Chondrocyte (in vitro differentiated cells): ENCODE measurements around the gene LY9. TPM values are rescaled to one million over a fixed set of nuclear protein-coding genes. Genes with fewer than 3 reads are reported as not detected.

Experiments
- DNase-seq: peaks from one replicate; pipeline ENCODE4 v3.0.0; 2021; ENCODE audit warnings: mixed read lengths, low spot score
- H3K27ac Mint-ChIP-seq: one replicate; pipeline ENCODE4 v1.8.0; 2021; ENCODE audit warnings: mild to moderate bottlenecking, moderate library complexity, mixed read lengths; ENCODE audit not compliant: unreplicated experiment
- H3K27me3 Mint-ChIP-seq: 2 replicates; pipeline ENCODE4 v1.8.0; 2021; ENCODE audit warnings: low read depth, mixed read lengths
- H3K36me3 Mint-ChIP-seq: 2 replicates; pipeline ENCODE4 v1.8.0; 2021; ENCODE audit warnings: low read depth, mixed read lengths
- H3K4me1 Mint-ChIP-seq: 2 replicates; pipeline ENCODE4 v1.8.0; 2021; ENCODE audit warnings: low read depth, mild to moderate bottlenecking, mixed read lengths
- H3K4me3 Mint-ChIP-seq: one replicate; pipeline ENCODE4 v1.8.0; 2021; ENCODE audit warnings: mild to moderate bottlenecking, moderate library complexity, mixed read lengths; ENCODE audit not compliant: unreplicated experiment
- H3K9me3 Mint-ChIP-seq: 2 replicates; pipeline ENCODE4 v1.8.0; 2021; ENCODE audit warnings: low read depth, mixed read lengths
- CTCF ChIP-seq: fragments of 200-600 bp; sonication (generic); IDR thresholded peaks from 2 replicates; pipeline ENCODE4 v1.5.0; 2021; ENCODE audit warnings: antibody characterized with exemption, mild to moderate bottlenecking, moderate library complexity
- total RNA-seq: library from RNA; stranded (reverse); gene quantifications from 3 replicates; pipeline ENCODE4 v1.2.1, GENCODE V29; 2021

LY9 gene
- total RNA-seq, 1 donor from 2014 or later, result not detected

GRCh38 chr1:160818207-160818937 lies 22.4 kb downstream of the LY9 start:
- Mint-ChIP-seq H3K4me1 (no peaks in the 10 kb centered on the region), H3K27ac (no peak overlapping the region), H3K27me3 (peaks cover 10% of the 10 kb centered on the region), H3K9me3 (no peaks in the 10 kb centered on the region), H3K4me3 (no peak overlapping the region), H3K36me3 (no peaks in the 10 kb centered on the region)
- TF ChIP-seq CTCF, result no peak
- no peak for DNase-seq

- peaks cover 10% of the 10 kb centered on the region for H3K27me3 Mint-ChIP-seq
- no peaks in the 10 kb centered on the region for H3K9me3 Mint-ChIP-seq
- H3K27ac Mint-ChIP-seq, result no peak overlapping the region
- no peak overlapping the region for H3K4me3 Mint-ChIP-seq
- no peaks in the 10 kb centered on the region for H3K36me3 Mint-ChIP-seq
- no peak for DNase-seq
- no peaks in the 10 kb centered on the region for H3K4me1 Mint-ChIP-seq
- no peak for TF ChIP-seq CTCF
Measured at GRCh38 chr1:160819186-160819585, 23.2 kb downstream of the LY9 start.

GRCh38 chr1:160821627-160822026 lies 25.7 kb downstream of the LY9 start:
- Mint-ChIP-seq H3K4me3 (no peak overlapping the region), H3K27me3 (peaks cover 10% of the 10 kb centered on the region), H3K4me1 (no peaks in the 10 kb centered on the region)

GRCh38 chr1:160823296-160823695 lies 27.3 kb downstream of the LY9 start:
- peaks cover 10% of the 10 kb centered on the region for H3K27me3 Mint-ChIP-seq
- H3K36me3 Mint-ChIP-seq, result no peaks in the 10 kb centered on the region
- H3K9me3 Mint-ChIP-seq, result no peaks in the 10 kb centered on the region
- H3K4me3 Mint-ChIP-seq, result no peak overlapping the region
- no peaks in the 10 kb centered on the region for H3K4me1 Mint-ChIP-seq
- DNase-seq, result no peak
- no peak overlapping the region for H3K27ac Mint-ChIP-seq
- TF ChIP-seq CTCF, result no peak

More at GRCh38 chr1:160821627-160822026, 25.7 kb downstream of the LY9 start:
- Mint-ChIP-seq H3K36me3 (no peaks in the 10 kb centered on the region), H3K9me3 (no peaks in the 10 kb centered on the region), H3K27ac (no peak overlapping the region)
- no peak for DNase-seq
- TF ChIP-seq CTCF, result no peak

- no peak for DNase-seq
- Mint-ChIP-seq H3K36me3 (no peaks in the 10 kb centered on the region), H3K4me3 (no peak overlapping the region), H3K4me1 (no peaks in the 10 kb centered on the region), H3K27me3 (peaks cover 7% of the 10 kb centered on the region), H3K27ac (no peak overlapping the region), H3K9me3 (no peaks in the 10 kb centered on the region)
- no peak for TF ChIP-seq CTCF
Measured at GRCh38 chr1:160826546-160826945, 30.6 kb downstream of the LY9 start.
